ENCODE measurements around the gene PCK1.

PCK1 gene

DNA sequence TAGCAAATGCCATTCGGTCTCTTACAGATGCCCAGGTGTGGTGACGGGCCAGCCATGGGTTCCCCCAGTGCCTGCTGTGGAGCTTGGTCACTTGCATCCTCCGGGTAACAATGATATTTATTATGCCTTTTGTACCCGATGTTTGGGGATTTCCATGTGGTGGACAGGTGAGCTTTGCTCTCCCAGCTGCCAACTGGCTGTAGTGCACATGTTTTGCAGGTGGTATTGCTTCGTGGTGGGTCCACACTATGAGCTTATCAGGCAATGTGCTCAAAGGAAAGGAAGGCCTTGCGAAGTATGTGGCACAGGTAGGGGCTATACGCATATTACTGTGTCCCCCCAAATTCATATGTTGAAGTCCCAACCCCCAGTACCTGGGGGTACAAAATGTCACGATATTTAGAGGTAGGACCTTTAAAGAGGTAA is 31.7 kb upstream of the PCK1 start:
- Mint-ChIP-seq H3K36me3 (no peaks in the 10 kb centered on the region), H3K27me3 (no peaks in the 10 kb centered on the region), H3K9me3 (no peaks in the 10 kb centered on the region), H3K4me1 (no peaks in the 10 kb centered on the region), H3K4me3 (no peak overlapping the region), H3K27ac (no peak overlapping the region)

- no peaks in the 10 kb centered on the region for H3K4me1 Mint-ChIP-seq
- no peaks in the 10 kb centered on the region for H3K9me3 Mint-ChIP-seq
- H3K27ac Mint-ChIP-seq: no peak overlapping the region
- no peaks in the 10 kb centered on the region for H3K27me3 Mint-ChIP-seq
- no peaks in the 10 kb centered on the region for H3K36me3 Mint-ChIP-seq
- H3K4me3 Mint-ChIP-seq: no peak overlapping the region
Measured at GRCh38 chr20:57529810-57530209, 31.1 kb upstream of the PCK1 start.

GRCh38 chr20:57530327-57530981 is 30.5 kb upstream of the PCK1 start:
- Mint-ChIP-seq H3K27ac (no peak overlapping the region), H3K4me1 (no peaks in the 10 kb centered on the region), H3K4me3 (no peak overlapping the region), H3K27me3 (peaks cover 3% of the 10 kb centered on the region), H3K36me3 (no peaks in the 10 kb centered on the region), H3K9me3 (no peaks in the 10 kb centered on the region)

DNA sequence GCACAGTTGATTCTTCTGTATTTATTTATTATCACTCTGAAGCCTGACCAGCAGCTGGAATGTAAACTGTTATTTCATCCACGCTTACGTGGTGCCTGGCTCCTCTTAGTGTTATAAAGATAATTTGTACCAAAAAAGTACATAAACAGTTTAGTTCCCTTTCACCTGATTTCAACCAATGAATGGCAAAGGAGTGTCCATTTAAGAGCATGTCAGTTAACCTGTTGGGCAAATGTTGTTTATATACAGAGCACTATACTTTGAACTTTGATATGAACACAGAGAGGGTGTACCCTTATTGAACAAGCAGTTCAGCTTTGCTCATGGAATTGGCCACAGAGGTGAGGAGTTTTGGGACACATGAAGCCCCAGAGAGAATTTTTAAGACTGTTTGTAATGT is 28.8 kb upstream of the PCK1 start:
- H3K27me3 Mint-ChIP-seq: peaks cover 4% of the 10 kb centered on the region
- H3K27ac Mint-ChIP-seq: no peak overlapping the region
- no peaks in the 10 kb centered on the region for H3K36me3 Mint-ChIP-seq
- H3K9me3 Mint-ChIP-seq: no peaks in the 10 kb centered on the region
- no peak overlapping the region for H3K4me3 Mint-ChIP-seq
- no peaks in the 10 kb centered on the region for H3K4me1 Mint-ChIP-seq

DNA sequence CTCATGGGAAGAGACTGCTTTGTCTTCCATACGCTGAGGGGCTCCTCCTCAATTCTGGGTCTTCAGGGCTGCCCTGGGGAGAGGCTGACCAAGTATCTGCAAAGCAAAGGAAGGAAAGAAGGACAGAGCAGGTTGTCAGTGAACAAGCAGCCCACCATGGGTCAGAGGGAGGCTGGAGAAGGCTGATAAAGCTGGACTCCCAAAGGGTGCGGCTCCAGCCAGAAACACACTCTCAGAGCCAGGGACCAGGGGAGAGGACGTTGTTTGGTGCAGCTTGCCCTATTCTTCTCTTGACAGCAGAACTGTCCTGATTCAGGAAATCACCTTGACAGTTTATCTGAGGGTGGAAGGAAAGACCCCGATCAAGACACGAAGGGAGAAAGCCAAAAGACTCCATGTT is 25.6 kb upstream of the PCK1 start:
- H3K4me1 Mint-ChIP-seq: no peaks in the 10 kb centered on the region
- no peaks in the 10 kb centered on the region for H3K9me3 Mint-ChIP-seq
- peaks cover 11% of the 10 kb centered on the region for H3K27me3 Mint-ChIP-seq
- H3K36me3 Mint-ChIP-seq: peaks cover 2% of the 10 kb centered on the region
- H3K4me3 Mint-ChIP-seq: no peak overlapping the region
- H3K27ac Mint-ChIP-seq: no peak overlapping the region

GRCh38 chr20:57536120-57536708 is 24.7 kb upstream of the PCK1 start:
- Mint-ChIP-seq H3K4me3 (no peak overlapping the region), H3K9me3 (no peaks in the 10 kb centered on the region), H3K27me3 (peaks cover 11% of the 10 kb centered on the region), H3K36me3 (peaks cover 2% of the 10 kb centered on the region), H3K27ac (no peak overlapping the region), H3K4me1 (no peaks in the 10 kb centered on the region)

DNA sequence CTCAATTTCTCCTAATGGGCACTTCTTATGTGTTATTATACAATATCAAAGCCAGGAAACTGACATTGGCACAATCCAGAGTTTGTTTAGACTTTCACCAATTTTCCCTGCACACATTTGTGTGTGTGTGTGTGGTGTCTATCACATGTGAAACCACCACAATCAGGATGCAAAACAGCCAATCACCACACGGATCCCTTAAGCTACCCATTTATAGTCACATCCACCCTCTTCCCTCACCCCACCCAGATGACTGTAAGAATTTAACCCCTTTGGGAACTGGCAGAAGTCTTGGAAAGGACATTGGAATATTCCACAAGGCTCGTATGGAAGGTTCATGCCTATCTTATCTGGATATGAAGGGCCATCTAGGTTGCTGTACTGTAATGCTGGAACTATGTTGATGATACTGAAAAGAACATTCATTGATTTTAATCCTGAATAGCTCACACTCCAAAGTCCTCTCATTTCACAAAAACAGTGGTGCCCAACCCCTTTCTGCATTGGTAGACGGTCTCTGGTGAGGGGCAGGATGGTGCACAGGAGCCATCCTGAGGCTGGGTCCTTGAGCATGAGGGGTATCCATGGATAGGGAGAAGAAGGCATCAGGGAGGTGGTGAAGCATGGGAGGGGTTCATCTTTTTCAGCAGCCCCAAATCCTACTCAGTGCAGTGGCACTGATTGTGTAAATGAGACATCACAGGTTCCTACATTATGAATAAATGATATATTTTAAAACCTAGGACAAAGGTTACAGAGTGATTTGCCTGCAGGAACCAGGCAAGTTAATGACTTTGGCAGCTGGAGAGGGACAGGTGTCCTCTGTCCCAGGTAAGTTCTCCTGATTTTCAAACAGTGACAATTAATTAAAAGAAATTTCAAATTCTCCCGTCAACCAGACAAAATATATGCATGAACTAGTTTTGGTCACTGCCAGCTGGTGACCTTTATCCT is 23.9 kb upstream of the PCK1 start:
- Mint-ChIP-seq H3K4me3 (no peak overlapping the region), H3K27ac (no peak overlapping the region), H3K4me1 (no peaks in the 10 kb centered on the region), H3K9me3 (no peaks in the 10 kb centered on the region), H3K36me3 (peaks cover 2% of the 10 kb centered on the region), H3K27me3 (peaks cover 11% of the 10 kb centered on the region)

- peaks cover 2% of the 10 kb centered on the region for H3K36me3 Mint-ChIP-seq
- H3K27ac Mint-ChIP-seq: no peak overlapping the region
- no peaks in the 10 kb centered on the region for H3K9me3 Mint-ChIP-seq
- H3K4me3 Mint-ChIP-seq: no peak overlapping the region
- H3K27me3 Mint-ChIP-seq: peaks cover 11% of the 10 kb centered on the region
- H3K4me1 Mint-ChIP-seq: no peaks in the 10 kb centered on the region
Measured at GRCh38 chr20:57537822-57538221, 23.1 kb upstream of the PCK1 start.

DNA sequence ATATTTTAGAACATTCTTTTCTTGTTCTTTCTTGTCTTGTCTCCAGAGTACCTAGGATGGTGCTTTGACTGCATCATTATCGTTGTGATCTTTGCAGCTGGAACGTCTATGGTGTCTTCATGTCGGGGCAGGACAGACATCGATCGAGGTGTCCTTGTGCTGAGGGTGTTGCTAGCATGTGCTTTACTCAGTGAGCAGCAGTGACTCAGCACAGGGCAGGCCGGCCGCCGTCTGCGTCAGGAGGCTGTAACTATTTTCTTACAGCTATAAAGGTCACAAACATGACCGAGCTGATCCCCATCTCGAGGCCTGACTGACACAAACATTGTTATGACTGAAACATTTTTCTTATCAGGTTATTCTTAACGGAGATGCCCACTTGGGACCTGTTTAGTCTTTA is 21.0 kb upstream of the PCK1 start:
- no peak overlapping the region for H3K4me3 Mint-ChIP-seq
- H3K27ac Mint-ChIP-seq: no peak overlapping the region
- peaks cover 11% of the 10 kb centered on the region for H3K27me3 Mint-ChIP-seq
- peaks cover 2% of the 10 kb centered on the region for H3K36me3 Mint-ChIP-seq
- H3K9me3 Mint-ChIP-seq: no peaks in the 10 kb centered on the region
- H3K4me1 Mint-ChIP-seq: no peaks in the 10 kb centered on the region

- peaks cover 2% of the 10 kb centered on the region for H3K36me3 Mint-ChIP-seq
- peaks cover 7% of the 10 kb centered on the region for H3K27me3 Mint-ChIP-seq
- H3K9me3 Mint-ChIP-seq: no peaks in the 10 kb centered on the region
- H3K4me1 Mint-ChIP-seq: no peaks in the 10 kb centered on the region
- no peak overlapping the region for H3K4me3 Mint-ChIP-seq
- H3K27ac Mint-ChIP-seq: no peak overlapping the region
Measured at GRCh38 chr20:57540890-57541580, 19.9 kb upstream of the PCK1 start.

DNA sequence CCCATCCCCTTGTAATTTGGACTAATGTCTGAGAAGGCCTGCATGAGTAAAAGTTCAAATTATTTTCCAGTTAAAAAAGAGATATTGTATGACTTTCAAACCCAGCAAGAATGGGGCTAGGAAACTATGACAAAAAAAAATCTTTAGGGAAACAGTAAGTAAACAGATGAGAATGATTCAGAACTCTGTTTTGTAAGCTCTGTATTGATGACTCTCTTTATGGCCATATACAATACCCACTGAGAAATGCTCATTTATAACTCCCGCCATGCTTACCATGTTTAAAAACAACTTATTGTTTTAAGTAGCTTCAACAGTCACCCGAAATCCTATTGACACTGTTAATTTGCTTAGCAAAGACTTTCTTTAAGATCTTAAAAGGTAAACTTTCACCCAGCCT is 17.2 kb upstream of the PCK1 start:
- Mint-ChIP-seq H3K27ac (no peak overlapping the region), H3K4me3 (no peak overlapping the region), H3K9me3 (no peaks in the 10 kb centered on the region), H3K36me3 (peaks cover 2% of the 10 kb centered on the region), H3K27me3 (peaks cover 4% of the 10 kb centered on the region), H3K4me1 (no peaks in the 10 kb centered on the region)

GRCh38 chr20:57544838-57545564 is 15.9 kb upstream of the PCK1 start:
- Mint-ChIP-seq H3K4me3 (no peak overlapping the region), H3K36me3 (no peaks in the 10 kb centered on the region), H3K9me3 (no peaks in the 10 kb centered on the region), H3K27me3 (no peaks in the 10 kb centered on the region), H3K4me1 (no peaks in the 10 kb centered on the region), H3K27ac (peak overlapping the region; percentile 39)

GRCh38 chr20:57545927-57546662 is 14.8 kb upstream of the PCK1 start:
- H3K27ac Mint-ChIP-seq: no peak overlapping the region
- H3K4me1 Mint-ChIP-seq: no peaks in the 10 kb centered on the region
- H3K9me3 Mint-ChIP-seq: no peaks in the 10 kb centered on the region
- H3K36me3 Mint-ChIP-seq: no peaks in the 10 kb centered on the region
- no peak overlapping the region for H3K4me3 Mint-ChIP-seq
- H3K27me3 Mint-ChIP-seq: no peaks in the 10 kb centered on the region

DNA sequence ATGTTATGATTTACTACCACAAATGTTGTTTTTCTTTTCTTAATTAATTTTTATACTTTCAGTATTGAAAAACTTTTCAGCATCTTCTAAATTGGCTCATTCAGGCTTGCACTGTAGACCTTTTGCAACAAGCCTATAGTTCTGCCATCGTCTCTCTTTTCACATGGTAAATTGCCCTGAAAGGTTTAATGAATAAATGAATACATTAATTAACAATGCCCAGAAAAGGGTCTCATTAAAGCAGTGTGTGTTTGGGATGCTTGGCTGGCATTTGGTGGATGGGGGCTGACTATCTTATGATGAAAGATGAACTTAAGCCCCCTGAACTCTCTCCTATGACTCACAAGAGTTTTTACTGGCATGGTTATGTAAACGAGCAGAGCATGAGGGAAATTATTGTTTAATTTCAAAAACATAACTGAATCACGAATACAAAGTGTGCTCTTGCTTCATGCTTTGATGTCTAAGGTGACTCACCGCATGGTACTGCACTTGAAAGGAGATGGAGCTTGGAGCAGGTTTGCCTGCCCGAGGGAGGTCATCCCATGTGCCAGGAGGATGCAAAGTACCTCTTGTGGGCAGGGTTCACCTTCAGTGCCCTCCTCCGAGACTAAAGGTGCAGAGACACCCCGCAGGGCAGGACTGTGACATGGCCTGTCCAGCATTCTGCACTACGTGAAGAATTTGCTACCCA is 13.8 kb upstream of the PCK1 start:
- Mint-ChIP-seq H3K36me3 (no peaks in the 10 kb centered on the region), H3K27me3 (no peaks in the 10 kb centered on the region)

More for the DNA sequence above, 13.8 kb upstream of the PCK1 start:
- no peak overlapping the region for H3K4me3 Mint-ChIP-seq
- H3K27ac Mint-ChIP-seq: no peak overlapping the region
- no peaks in the 10 kb centered on the region for H3K4me1 Mint-ChIP-seq
- no peaks in the 10 kb centered on the region for H3K9me3 Mint-ChIP-seq
